ENCODE data around the gene GABPB2.
A peak's percentile ranks its signal among the peaks of the same experiment; 100 is the strongest.

GABPB2 gene

DNA sequence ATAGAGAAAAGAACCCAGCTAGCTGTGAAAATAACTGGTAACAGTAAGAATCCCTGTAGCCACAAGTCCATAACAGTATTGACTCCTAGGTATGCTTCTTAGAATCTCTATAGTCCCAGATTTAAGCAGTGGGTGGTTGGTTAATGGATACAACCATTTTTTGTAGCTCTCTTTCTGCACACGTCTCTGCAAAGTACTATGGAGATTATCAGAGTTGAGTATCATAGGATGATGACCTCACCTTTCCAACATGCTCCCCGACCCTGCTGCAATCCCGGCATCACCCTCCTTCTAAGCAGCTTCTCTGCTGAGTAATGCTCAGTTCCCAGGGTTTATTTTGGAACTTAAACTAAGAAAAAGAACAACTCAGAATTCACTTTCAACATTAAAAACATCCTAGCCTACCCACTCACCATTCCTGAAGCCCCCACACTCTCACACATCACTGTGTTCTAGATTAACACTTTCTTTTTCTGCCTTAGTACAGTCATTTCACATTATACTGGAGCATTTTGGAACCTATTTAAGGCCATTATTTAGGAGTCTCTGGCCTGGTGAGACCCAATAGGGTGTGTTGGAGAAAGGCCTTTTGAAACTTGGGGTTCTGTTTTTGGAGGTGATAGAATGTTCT is 7.7 kb upstream of the GABPB2 start:
- H2BK12ac ChIP-seq (ENCODE audit: low read length in 2 of 2): no peak overlapping the region

DNA sequence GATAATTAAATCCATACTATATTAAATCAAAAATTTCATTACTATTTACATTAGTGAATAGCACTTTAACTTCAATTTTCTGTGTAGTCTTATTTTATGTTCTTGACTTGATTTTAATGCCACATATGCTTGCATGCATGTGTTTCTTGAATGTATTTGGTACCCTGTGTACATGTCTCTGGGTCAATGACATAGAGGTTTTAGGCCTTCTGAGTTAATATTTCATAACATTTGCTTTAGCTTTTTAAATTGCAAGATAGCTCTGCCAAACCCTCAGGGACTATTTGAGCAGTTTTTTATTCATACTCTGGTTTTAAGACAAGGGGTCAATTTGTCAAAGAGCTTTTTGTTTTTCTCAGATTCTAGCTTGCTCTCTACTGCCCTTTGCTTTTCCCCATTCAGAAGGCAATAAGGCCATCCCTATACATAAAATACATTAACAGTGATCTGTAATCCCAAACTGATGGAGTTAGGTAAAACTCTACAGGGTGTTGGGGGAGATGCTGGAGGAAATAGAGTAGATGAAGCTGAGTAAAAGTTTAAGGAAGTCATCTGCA is 5.4 kb upstream of the GABPB2 start:
- H2BK120ac ChIP-seq (ENCODE audit: low read depth, low read length): no peak overlapping the region
- no peak overlapping the region for H2AK5ac ChIP-seq (ENCODE audit: low read length, severe bottlenecking)
- H2BK5ac ChIP-seq (ENCODE audit: low read depth, low read length, poor library complexity, severe bottlenecking): no peak overlapping the region
- no peak overlapping the region for H2BK15ac ChIP-seq (ENCODE audit: low read depth, poor library complexity, severe bottlenecking)
- no peak overlapping the region for H3K18ac ChIP-seq (ENCODE audit: low read depth in 1 of 2, low read length in 2 of 2)
- no peaks in the 10 kb centered on the region for H3K27me3 ChIP-seq (ENCODE audit: control insufficient read depth in 1 of 2, insufficient read depth in 1 of 2, low read length in 2 of 2)
- no peak overlapping the region for H3K4me2 ChIP-seq (ENCODE audit: low read length, poor library complexity, severe bottlenecking)
- H3K79me1 ChIP-seq (replicated peaks; ENCODE audit: low read length, poor library complexity, severe bottlenecking): peaks cover 4% of the 10 kb centered on the region
- H3K4me3 ChIP-seq (ENCODE audit: insufficient read depth in 1 of 2, low read depth in 1 of 2, low read length in 2 of 2): no peak overlapping the region
- no peak for DNase-seq
- H4K91ac ChIP-seq (ENCODE audit: low read length): no peak overlapping the region
- H3K9me3 ChIP-seq (ENCODE audit: control insufficient read depth, low read length): no peaks in the 10 kb centered on the region
- H3K14ac ChIP-seq (ENCODE audit: low read length in 2 of 2): no peak overlapping the region
- H2BK12ac ChIP-seq (ENCODE audit: low read length in 2 of 2): no peak overlapping the region
- no peak overlapping the region for H2AFZ ChIP-seq (ENCODE audit: low read depth, low read length)
- H3K9ac ChIP-seq (ENCODE audit: low read length): no peak overlapping the region
- H4K8ac ChIP-seq (ENCODE audit: low read length): no peak overlapping the region
- no peak overlapping the region for H3K4ac ChIP-seq (ENCODE audit: low read depth in 1 of 2, low read length in 2 of 2)
- H3K4me1 ChIP-seq (ENCODE audit: control insufficient read depth, insufficient read depth, low read depth, low read length): peaks cover 5% of the 10 kb centered on the region
- no peak overlapping the region for H3K27ac ChIP-seq (ENCODE audit: low read length, poor library complexity, severe bottlenecking)
- H3K23ac ChIP-seq (ENCODE audit: low read length in 2 of 2): no peak overlapping the region
- peaks cover 11 to 26% of the 10 kb centered on the region in 2 experiments for H3K36me3 ChIP-seq (ENCODE audit: control insufficient read depth in 1 of 2, insufficient read depth in 2 of 2, low read depth in 1 of 2, low read length in 2 of 2)

More for the DNA sequence above, 7.7 kb upstream of the GABPB2 start:
- Histone ChIP-seq H3K79me1 (replicated peaks; ENCODE audit: low read length, poor library complexity, severe bottlenecking) (peaks cover 4% of the 10 kb centered on the region), H4K8ac (ENCODE audit: low read length) (no peak overlapping the region), H3K23ac (ENCODE audit: low read length in 2 of 2) (no peak overlapping the region), H3K14ac (ENCODE audit: low read length in 2 of 2) (no peak overlapping the region), H2BK120ac (ENCODE audit: low read depth, low read length) (no peak overlapping the region), H4K91ac (ENCODE audit: low read length) (no peak overlapping the region), H2AFZ (ENCODE audit: low read depth, low read length) (no peak overlapping the region), H2AK5ac (ENCODE audit: low read length, severe bottlenecking) (no peak overlapping the region), H3K27ac (ENCODE audit: low read length, poor library complexity, severe bottlenecking) (peak overlapping the region; percentile 90), H3K18ac (ENCODE audit: low read depth in 1 of 2, low read length in 2 of 2) (peak overlapping the region in 1 of 2 experiments; percentile 39), H3K4ac (ENCODE audit: low read depth in 1 of 2, low read length in 2 of 2) (no peak overlapping the region), H3K9me3 (ENCODE audit: control insufficient read depth, low read length) (no peaks in the 10 kb centered on the region), H3K4me1 (ENCODE audit: control insufficient read depth, insufficient read depth, low read depth, low read length) (peaks cover 5% of the 10 kb centered on the region), H2BK15ac (ENCODE audit: low read depth, poor library complexity, severe bottlenecking) (no peak overlapping the region), H2BK5ac (ENCODE audit: low read depth, low read length, poor library complexity, severe bottlenecking) (no peak overlapping the region), H3K36me3 (ENCODE audit: control insufficient read depth in 1 of 2, insufficient read depth in 2 of 2, low read depth in 1 of 2, low read length in 2 of 2) (peaks cover 11 to 16% of the 10 kb centered on the region in 2 experiments), H3K4me3 (ENCODE audit: insufficient read depth in 1 of 2, low read depth in 1 of 2, low read length in 2 of 2) (peak overlapping the region in 1 of 2 experiments; percentile 40), H3K27me3 (ENCODE audit: control insufficient read depth in 1 of 2, insufficient read depth in 1 of 2, low read length in 2 of 2) (no peaks in the 10 kb centered on the region), H3K4me2 (ENCODE audit: low read length, poor library complexity, severe bottlenecking) (peak overlapping the region; percentile 48), H3K9ac (ENCODE audit: low read length) (peak overlapping the region; percentile 94)
- 0% methylated on average over 3 of the region's 3 CpGs for WGBS
- peak; percentile 90 for DNase-seq

DNA sequence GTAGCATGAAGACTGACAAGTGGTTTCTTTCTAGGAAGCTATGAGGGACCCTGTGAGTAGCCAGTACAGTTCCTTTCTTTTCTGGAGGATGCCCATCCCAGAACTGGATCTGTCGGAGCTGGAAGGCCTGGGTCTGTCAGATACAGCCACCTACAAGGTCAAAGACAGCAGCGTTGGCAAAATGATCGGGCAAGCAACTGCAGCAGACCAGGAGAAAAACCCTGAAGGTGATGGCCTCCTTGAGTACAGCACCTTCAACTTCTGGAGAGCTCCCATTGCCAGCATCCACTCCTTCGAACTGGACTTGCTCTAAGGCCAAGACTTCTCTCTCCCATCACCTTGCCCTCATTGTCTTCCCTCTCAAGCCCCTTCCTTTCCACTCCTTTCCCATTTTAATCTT is 3.4 kb upstream of the GABPB2 start:
- Histone ChIP-seq H3K4me1 (ENCODE audit: control insufficient read depth, insufficient read depth, low read depth, low read length) (peaks cover 9% of the 10 kb centered on the region), H3K4ac (ENCODE audit: low read depth in 1 of 2, low read length in 2 of 2) (no peak overlapping the region), H2AK5ac (ENCODE audit: low read length, severe bottlenecking) (no peak overlapping the region), H4K8ac (ENCODE audit: low read length) (no peak overlapping the region), H2BK15ac (ENCODE audit: low read depth, poor library complexity, severe bottlenecking) (no peak overlapping the region), H3K9me3 (ENCODE audit: control insufficient read depth, low read length) (no peaks in the 10 kb centered on the region), H2BK120ac (ENCODE audit: low read depth, low read length) (no peak overlapping the region), H3K14ac (ENCODE audit: low read length in 2 of 2) (no peak overlapping the region), H2BK5ac (ENCODE audit: low read depth, low read length, poor library complexity, severe bottlenecking) (no peak overlapping the region), H3K27me3 (ENCODE audit: control insufficient read depth in 1 of 2, insufficient read depth in 1 of 2, low read length in 2 of 2) (no peaks in the 10 kb centered on the region), H2AFZ (ENCODE audit: low read depth, low read length) (no peak overlapping the region), H4K91ac (ENCODE audit: low read length) (no peak overlapping the region), H3K9ac (ENCODE audit: low read length) (no peak overlapping the region), H3K4me3 (ENCODE audit: insufficient read depth in 1 of 2, low read depth in 1 of 2, low read length in 2 of 2) (no peak overlapping the region), H3K18ac (ENCODE audit: low read depth in 1 of 2, low read length in 2 of 2) (no peak overlapping the region), H3K4me2 (ENCODE audit: low read length, poor library complexity, severe bottlenecking) (no peak overlapping the region), H3K27ac (ENCODE audit: low read length, poor library complexity, severe bottlenecking) (no peak overlapping the region), H3K79me1 (replicated peaks; ENCODE audit: low read length, poor library complexity, severe bottlenecking) (peaks cover 4% of the 10 kb centered on the region), H3K23ac (ENCODE audit: low read length in 2 of 2) (no peak overlapping the region), H3K36me3 (ENCODE audit: control insufficient read depth in 1 of 2, insufficient read depth in 2 of 2, low read depth in 1 of 2, low read length in 2 of 2) (peaks cover 11 to 35% of the 10 kb centered on the region in 2 experiments), H2BK12ac (ENCODE audit: low read length in 2 of 2) (no peak overlapping the region)
- 97% methylated on average over 4 of the region's 4 CpGs for WGBS
- DNase-seq: no peak

DNA sequence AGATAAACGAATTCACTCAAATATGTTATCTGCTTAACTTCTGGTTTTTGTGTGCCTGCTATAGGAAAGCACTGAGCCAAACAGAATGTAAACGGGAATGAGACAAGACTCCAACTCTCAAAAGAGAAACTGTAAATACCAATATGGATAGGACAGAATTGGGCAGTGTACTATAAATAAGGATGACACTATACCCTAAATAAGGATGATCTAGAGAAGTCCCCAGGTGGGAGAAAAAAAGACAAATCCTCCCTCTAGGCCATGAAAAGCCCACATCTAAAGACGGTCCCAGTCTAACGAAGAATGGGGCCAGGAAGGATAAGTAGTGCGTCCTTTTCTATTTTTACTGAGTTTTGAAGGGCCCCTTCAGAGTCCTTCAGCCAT is 1.5 kb upstream of the GABPB2 start:
- H3K9ac ChIP-seq (ENCODE audit: low read length): no peak overlapping the region
- H3K27me3 ChIP-seq (ENCODE audit: control insufficient read depth in 1 of 2, insufficient read depth in 1 of 2, low read length in 2 of 2): no peaks in the 10 kb centered on the region

More for the DNA sequence above, 1.5 kb upstream of the GABPB2 start:
- Histone ChIP-seq H3K9me3 (ENCODE audit: control insufficient read depth, low read length) (no peaks in the 10 kb centered on the region), H2AK5ac (ENCODE audit: low read length, severe bottlenecking) (no peak overlapping the region), H2BK5ac (ENCODE audit: low read depth, low read length, poor library complexity, severe bottlenecking) (no peak overlapping the region), H3K79me1 (replicated peaks; ENCODE audit: low read length, poor library complexity, severe bottlenecking) (peaks cover 4% of the 10 kb centered on the region), H4K91ac (ENCODE audit: low read length) (no peak overlapping the region), H4K8ac (ENCODE audit: low read length) (no peak overlapping the region), H3K27ac (ENCODE audit: low read length, poor library complexity, severe bottlenecking) (no peak overlapping the region), H2AFZ (ENCODE audit: low read depth, low read length) (no peak overlapping the region), H3K18ac (ENCODE audit: low read depth in 1 of 2, low read length in 2 of 2) (no peak overlapping the region), H2BK120ac (ENCODE audit: low read depth, low read length) (no peak overlapping the region), H2BK15ac (ENCODE audit: low read depth, poor library complexity, severe bottlenecking) (no peak overlapping the region), H2BK12ac (ENCODE audit: low read length in 2 of 2) (no peak overlapping the region), H3K4me2 (ENCODE audit: low read length, poor library complexity, severe bottlenecking) (no peak overlapping the region), H3K4me1 (ENCODE audit: control insufficient read depth, insufficient read depth, low read depth, low read length) (peaks cover 6% of the 10 kb centered on the region), H3K36me3 (ENCODE audit: control insufficient read depth in 1 of 2, insufficient read depth in 2 of 2, low read depth in 1 of 2, low read length in 2 of 2) (peaks cover 15 to 33% of the 10 kb centered on the region in 2 experiments), H3K23ac (ENCODE audit: low read length in 2 of 2) (no peak overlapping the region), H3K14ac (ENCODE audit: low read length in 2 of 2) (no peak overlapping the region), H3K4ac (ENCODE audit: low read depth in 1 of 2, low read length in 2 of 2) (no peak overlapping the region), H3K4me3 (ENCODE audit: insufficient read depth in 1 of 2, low read depth in 1 of 2, low read length in 2 of 2) (peak overlapping the region in 1 of 2 experiments; percentile 92)
- WGBS: 100% methylated on average over 2 of the region's 5 CpGs
- DNase-seq: no peak

All from mesenchymal stem cell (in vitro differentiated cells and primary cell).